HG03469 (cell line): ENCODE results near the gene LARP6.
"Not testable (repeated sequence)": the region's sequence is repeated elsewhere in the genome, so short reads cannot be mapped to it uniquely, and the experiment has no call there.

Experiments
- ATAC-seq: cut with Tn5 transposase; IDR thresholded peaks from one replicate; pipeline ENCODE4 v1.9.1; 2021; ENCODE audit warnings: mild to moderate bottlenecking, moderate library complexity, moderate number of reproducible peaks; ENCODE audit not compliant: unreplicated experiment

LARP6 gene

GRCh38 chr15:70831094-70831911 is 22.7 kb downstream of the LARP6 start:
- no peak for ATAC-seq

GRCh38 chr15:70830615-70831014 is 23.3 kb downstream of the LARP6 start:
- ATAC-seq, result no peak

- no peak for ATAC-seq
These were observed 24.4 kb downstream of the LARP6 start for GRCh38 chr15:70829371-70830166.

GRCh38 chr15:70827721-70828120 is 26.2 kb downstream of the LARP6 start:
- no peak for ATAC-seq

GRCh38 chr15:70826634-70827033 is 27.3 kb downstream of the LARP6 start:
- ATAC-seq, result no peak

GRCh38 chr15:70825841-70826240 is 28.1 kb downstream of the LARP6 start:
- ATAC-seq, result no peak

- no peak for ATAC-seq
These were observed 30.8 kb downstream of the LARP6 start for GRCh38 chr15:70823196-70823595.

GRCh38 chr15:70820214-70820613 is 33.7 kb downstream of the LARP6 start:
- no peak for ATAC-seq

- no peak for ATAC-seq
These were observed 35.4 kb downstream of the LARP6 start for GRCh38 chr15:70818580-70818979.

GRCh38 chr15:70817266-70817665 is 36.7 kb downstream of the LARP6 start:
- ATAC-seq, result no peak

- no peak for ATAC-seq
These were observed 38.4 kb downstream of the LARP6 start for GRCh38 chr15:70815604-70816003.

- ATAC-seq, result not testable (repeated sequence)
These were observed 38.9 kb downstream of the LARP6 start for GRCh38 chr15:70815011-70815410.

- no peak for ATAC-seq
These were observed 41.1 kb downstream of the LARP6 start for GRCh38 chr15:70812827-70813364.

- no peak for ATAC-seq
These were observed 42.9 kb downstream of the LARP6 start for GRCh38 chr15:70810916-70811578.

GRCh38 chr15:70806992-70807712 is 46.8 kb downstream of the LARP6 start:
- no peak for ATAC-seq

GRCh38 chr15:70804388-70804787 is 49.6 kb downstream of the LARP6 start:
- not testable (repeated sequence) for ATAC-seq

- ATAC-seq, result no peak
These were observed 51.3 kb downstream of the LARP6 start for GRCh38 chr15:70802629-70803028.

- ATAC-seq, result no peak
These were observed 52.8 kb downstream of the LARP6 start for GRCh38 chr15:70801109-70801508.

- ATAC-seq, result no peak
These were observed 54.1 kb downstream of the LARP6 start for GRCh38 chr15:70799667-70800450.

- ATAC-seq, result no peak
These were observed 56.5 kb downstream of the LARP6 start for GRCh38 chr15:70797464-70797863.
